HG02623 (cell line): Measurements from ENCODE around the gene ALDOC.

Experiments used
- ATAC-seq: cut with Tn5 transposase; IDR thresholded peaks from one replicate; pipeline ENCODE4 v1.9.1; 2021; ENCODE audit warnings: moderate library complexity; ENCODE audit not compliant: unreplicated experiment

Gene ALDOC

GRCh38 chr17:28553000-28553505 lies 23.6 kb downstream of the ALDOC start:
- ATAC-seq = no peak

DNA sequence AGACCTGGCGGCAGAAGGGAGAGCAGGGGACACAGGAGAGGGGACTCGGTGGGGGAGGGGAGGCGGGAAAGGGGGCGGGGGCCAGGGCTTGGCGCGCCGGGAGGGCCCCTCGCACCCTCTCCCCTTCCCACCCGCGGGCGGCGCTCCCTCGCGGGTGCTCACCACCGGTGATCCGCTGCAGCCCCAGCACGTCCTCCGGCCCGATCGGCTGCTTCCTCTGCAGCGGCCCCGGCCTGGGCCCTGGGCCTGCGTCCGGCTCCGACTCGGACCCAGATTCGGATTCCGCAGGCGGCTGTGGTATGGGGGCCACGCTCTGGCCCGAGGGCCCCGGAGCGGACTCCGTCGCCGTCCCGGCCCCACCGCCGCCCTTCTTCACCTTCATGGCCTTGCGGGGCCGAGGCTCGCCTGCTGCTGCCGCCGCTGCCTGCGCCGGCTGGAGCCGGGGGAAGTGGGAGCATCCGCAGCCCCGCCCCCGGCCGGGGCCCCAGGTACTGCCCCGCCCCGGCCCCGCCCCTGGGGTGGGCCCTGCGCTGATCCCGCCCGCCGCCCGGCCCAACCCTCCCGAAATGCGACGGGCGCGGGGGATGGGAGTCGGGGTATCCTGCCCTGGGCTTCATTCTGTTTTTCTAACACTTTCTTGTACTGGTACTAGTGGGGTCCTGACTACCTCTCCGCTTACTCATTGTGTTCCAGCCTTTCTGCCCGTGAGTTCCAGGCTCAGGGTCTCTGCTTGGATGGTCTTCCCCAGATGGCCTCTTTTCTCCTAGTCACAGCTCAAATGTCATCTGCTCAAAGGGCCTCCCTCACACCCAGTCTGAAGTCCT lies 24.3 kb downstream of the ALDOC start, which contains the start of gene UNC119:
TSS of gene UNC119 (minus strand) at position 449 of the 824 bp plus-strand sequence. CDS start at position 382, 67 bp downstream.
- peak; percentile 48 for ATAC-seq

DNA sequence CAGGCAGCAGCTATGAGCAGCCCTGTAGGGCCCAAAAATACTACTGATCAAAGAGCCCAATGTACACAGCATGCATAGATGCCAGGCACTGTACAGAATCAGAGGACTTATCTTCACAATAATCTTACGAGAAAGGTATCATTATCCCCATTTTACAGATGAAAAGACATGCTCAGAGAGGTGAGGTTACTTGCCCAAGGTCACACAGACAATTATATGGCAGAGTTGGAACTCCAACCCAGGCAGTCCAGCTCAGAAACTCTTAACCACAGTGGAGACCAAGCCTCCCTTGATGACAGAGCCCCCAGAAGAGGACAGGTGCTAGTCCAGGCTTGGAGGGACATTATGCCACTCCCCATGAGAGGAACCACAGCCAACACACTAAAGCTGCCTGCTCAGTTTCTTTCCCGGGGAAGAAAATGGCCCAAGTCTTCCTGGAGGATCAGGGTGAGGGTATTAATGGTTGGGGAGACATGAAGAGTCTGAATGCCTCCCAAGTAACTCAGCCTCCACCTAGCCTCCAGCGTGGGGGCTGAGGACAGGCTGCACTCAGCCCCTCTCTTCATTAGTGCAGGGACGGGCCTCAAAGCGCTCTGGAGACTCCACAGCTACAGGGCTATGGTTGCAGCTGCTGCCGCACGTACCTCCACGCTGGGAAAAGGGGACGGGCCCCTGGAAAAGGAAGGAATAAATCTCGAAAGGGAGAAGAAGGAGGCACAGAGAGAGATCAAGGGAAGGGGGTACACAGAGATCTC lies 25.1 kb downstream of the ALDOC start:
- no peak for ATAC-seq

DNA sequence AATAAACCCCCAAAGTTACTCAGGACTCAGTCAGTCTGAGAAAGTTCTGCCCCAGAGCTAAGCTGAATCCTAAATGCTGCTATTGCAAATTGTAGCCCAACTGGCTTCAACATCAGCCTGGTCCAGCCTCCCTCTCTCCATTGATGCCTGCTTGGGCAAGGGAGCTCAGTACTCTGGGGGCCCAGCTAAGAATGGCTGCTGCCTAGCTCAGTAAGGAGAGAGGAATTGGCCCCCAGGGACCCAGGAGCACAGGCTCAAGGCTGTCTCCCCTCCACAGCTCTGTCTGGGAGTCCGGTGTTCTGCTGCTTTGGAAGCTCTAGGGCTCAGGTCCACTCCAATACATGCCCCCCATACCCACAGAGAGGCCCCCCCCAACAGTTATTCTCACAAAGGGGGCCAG lies 25.8 kb downstream of the ALDOC start:
- ATAC-seq = no peak

DNA sequence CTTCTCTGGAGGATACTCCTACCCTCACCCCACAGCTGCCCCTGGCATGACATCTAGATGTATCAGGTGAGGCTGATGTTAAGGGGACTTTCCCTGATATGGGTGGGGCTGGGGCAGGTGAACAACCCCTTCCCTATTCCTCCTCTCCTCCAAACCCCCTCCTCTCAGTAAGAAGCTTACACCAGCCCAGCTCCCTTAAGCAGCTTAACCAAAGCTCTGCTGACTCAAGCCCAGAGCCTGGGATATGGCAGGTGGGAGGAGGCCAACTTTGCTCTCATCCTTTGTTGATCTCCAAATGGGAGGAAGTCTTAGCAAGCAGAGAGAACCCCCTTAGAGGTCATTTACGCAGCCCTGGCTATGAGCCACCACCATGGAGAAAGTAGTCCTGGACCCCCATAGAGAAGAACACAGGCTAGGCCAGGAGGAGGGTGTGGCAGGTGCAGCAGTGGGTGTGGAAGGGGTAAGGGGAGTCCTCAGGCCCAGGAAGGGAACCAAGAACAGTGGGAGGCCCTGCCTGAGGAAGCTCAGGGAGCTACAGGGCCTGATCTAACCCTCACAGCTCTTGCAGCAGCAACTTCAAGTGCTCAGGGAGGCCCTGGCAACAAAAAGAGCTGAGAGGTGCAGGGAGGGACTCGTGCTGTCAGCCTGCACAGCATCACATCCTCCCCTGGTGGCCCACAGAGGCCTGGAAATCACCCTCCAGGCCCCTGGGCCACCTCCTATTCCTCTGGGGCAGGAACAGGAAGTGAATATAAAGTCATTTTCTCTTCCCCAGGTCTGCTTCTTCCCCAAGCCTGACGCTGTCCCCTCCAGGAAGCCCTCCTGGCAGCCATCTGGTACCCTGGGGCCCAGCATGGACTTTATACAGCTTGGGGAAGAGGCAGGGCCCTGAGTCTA lies 27.2 kb downstream of the ALDOC start:
- peak; percentile 35 for ATAC-seq

DNA sequence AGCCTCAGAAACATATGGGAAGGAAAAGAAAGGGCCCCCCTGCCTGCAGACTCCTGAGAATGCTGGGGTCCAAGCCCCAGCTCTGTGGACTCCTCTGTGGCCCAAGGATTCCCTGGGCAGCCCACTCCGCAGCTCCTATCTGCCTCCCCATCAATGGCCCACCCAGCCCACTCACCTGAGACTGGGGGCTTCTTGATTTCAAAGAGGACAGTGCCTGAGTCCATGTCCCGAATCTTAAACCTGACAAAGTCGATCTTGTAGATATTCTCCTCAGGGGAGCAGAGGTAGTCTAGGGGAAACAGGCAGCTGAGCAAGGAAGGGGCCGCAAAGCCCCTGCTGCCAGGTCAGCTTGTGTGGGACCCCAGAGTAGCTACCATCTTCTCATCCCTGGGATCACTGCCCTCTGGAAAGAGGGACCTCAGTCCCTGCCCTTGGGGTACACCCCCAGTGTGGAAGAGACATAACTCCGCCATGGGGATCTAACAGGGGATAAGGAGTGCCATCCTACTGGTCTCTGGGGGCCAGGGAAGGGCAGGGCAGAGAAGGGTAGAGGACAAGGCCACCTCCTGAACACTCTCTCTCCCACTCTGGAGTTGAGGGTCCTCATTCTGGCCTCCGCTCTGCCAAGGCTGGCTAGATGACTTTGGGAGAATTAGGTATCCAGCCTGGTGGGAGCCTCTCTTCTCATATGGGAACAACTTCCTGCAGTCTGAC lies 28.1 kb downstream of the ALDOC start:
- ATAC-seq = no peak

DNA sequence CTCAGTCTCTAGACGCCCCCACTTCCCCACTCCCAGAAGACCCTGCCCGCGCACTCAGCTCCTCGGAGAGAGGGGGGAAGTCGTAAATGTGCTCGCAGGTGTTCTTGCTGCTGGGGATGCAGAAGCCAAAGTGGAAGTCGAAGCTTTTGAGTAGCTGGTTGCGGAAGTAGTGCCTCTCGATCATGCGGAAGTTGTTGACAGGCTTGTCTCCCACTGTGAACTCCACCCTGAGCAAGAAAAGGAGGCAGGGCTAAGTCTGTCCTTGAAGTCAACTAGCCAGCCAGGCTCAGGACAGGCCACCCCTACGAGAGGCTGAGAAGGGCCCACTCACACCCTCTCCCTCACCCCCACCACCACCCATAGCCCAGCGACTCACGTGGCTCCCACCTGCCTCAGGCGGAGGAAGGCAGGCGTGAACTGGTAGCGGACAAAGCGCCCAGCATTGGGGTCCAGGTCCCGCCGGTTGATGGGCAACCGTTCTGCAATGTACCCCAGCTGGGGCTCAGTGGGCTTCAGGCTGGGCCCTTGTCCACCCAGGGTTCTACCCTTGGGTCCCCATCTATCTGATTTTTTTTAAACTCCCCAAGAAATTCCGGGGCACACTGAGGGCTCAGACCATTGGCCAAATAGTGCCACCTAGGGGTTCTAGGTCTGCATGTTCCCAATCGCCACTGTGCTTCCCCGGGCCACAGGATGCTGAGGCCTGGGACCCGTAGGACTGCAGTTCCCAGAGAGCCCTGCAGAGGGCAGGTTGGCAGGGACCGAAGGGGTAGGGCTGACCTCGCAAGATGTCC lies 28.9 kb downstream of the ALDOC start:
- no peak for ATAC-seq

DNA sequence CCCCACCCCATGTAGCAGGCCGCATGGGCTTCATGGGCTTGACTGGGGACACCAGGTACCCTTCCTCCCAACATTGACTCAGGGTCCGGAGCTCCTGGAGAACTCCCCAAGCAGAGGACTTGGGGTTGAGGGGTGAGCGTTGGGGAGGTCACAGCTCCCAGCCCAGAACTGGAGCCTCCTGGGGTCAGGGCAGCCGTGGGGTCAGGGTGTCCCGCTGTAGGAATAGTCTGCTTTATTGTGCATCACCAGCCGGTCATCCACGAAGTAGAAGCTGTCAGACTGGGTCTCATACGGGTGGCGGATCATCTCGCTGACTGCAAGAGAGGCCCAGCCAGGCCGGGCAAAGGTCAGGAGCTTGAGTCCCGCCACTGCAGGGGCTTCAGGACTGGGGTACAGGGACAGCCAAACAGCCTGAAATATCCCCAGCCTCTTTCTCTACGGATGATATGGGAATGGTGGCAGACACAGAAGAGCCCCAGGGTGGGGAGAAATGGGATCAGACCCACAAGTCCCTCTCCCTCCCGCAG lies 29.5 kb downstream of the ALDOC start:
- ATAC-seq = no peak

DNA sequence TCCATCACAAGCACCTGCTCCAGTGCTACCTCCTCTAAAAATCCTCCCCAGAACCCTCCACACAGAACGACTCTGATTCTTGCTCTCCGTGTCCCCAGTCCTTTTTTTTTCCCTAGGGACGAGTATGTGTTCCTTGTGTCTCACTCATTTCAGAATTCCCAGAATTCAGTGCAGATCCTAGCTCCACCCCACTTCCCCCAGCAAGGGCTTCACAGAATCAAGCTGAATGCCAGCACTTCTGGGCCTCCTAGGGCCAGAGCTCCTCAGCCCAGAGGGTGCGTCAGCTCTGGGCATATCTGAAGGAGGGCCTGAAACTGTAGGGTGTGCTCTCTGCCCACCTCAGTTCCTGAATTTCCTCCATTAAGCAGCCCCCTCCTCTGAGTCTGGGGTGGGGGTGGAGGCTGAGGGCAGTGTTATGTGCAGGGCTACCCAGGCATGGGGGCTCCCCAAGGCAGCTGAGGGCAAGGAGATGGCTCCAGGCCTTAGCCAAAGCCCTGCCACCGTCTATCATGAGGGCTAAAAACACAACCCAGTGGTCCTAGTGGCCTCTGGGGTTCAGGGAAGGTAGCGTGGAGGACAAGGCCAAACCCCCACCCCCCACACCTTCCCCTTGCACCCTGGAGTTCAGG lies 30.8 kb downstream of the ALDOC start:
- ATAC-seq = no peak

DNA sequence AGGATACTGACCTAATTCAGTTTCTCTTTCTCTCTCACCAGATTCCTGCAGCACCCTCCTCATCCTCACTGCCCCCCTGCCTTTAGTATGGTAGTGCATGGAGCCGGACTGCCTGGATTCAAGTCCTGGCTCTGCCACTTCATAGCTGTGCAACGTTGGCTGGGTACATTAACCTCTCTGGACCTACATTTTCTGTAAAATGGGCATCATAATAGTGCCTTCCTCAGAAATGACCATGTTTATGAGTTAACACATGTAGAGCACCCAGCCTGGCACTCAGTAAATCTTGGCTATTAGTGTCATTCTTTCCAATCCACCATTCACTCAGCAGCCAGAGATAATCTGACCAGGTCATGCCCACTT lies 31.6 kb downstream of the ALDOC start:
- ATAC-seq = no peak

DNA sequence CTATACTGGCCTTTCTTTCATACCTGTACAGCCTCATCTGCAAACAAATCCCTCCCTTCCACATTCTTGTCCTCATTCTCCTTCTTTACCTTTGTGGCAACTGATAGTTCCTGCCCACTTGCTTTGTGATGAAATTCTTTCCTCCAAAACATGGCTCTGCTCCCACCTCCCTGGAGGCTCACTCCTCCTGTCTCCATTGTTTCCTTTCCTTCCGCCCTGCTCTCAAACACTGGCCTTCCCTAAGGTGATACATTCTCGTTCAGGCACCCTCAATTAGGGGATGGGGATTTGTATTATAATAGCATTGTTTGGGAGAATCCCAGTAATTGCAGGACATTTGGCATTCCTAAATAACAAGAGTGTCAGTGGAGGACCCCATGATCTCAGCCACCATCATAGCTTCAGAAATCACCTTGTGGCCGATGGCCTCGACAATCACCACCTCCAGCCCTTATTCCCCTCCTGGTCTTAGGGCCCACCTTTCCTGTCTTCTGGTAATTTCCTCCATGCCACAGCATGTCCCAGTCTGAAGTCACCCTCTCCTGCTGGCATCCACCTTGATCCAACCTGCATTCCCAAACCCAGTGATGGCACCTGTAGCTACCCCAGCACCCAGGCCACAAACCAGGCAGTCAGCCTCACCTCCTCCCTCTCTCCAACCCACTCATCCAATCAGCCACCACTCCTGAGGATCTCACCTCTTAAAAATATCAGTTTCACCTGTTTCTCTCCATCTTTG lies 32.1 kb downstream of the ALDOC start:
- ATAC-seq = no peak

- no peak for ATAC-seq
Observed at GRCh38 chr17:28541439-28541838, 35.3 kb downstream of the ALDOC start.

GRCh38 chr17:28540231-28540630 lies 36.5 kb downstream of the ALDOC start:
- no peak for ATAC-seq

- ATAC-seq = no peak
Observed at GRCh38 chr17:28538296-28538895, 38.3 kb downstream of the ALDOC start.

GRCh38 chr17:28537219-28537610 lies 39.5 kb downstream of the ALDOC start:
- ATAC-seq = no peak

DNA sequence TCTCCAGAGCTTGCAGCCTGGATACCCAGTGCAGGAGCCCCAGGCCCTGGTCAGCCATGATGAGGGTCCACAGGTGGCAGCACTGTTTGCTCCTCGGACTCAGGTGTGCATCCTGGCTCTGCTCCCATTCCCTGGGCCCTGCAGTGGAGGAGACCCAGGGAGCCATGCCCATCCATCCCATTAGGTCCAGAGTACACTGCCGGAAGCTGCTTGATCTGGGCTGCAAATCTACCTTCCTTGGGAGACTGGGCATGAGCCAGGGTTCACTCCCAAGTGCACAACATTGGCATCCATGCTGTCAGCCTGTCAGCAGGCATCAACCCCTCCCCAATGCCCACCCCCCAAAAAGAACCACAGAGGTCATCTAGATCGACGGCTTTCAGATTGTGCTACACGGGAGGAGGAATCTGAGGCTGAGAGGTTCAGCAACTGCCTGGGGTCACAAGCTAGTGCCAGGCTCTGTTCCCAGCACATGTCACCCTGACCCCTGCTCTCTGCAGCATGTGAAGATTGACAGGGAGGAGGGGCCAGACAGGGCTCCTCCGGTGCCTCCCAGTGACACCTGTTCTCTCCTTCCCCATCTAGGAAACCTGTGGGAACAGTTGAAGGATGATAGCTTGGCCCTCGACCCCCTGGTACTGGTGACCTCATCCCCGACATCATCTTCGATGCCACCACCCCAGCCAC lies 40.0 kb downstream of the ALDOC start:
- no peak for ATAC-seq

DNA sequence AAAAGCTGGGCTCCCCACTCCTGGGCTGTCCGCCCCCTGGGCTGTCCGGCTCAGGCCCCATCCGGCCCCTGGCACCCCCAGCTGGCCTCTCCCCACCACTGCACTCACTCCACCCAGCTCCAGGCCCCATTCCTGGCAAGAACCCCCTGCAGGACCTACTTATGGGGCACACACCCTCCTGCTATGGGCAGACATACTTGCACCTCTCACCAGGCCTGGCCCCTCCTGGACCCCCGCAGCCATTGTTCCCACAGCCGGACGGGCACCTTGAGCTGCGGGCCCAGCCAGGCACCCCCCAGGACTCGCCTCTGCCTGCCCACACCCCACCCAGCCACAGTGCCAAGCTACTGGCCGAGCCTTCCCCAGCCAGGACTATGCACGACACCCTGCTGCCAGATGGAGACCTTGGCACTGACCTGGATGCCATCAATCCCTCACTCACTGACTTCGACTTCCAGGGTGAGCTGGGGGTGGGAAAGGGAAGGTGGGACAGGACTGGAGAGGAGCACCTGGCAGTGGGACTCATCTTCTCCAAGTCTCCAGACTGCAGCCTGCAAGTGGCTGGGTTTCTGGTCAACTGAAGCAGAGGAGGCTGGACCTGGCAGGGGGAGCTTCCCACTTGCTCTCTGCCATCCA lies 41.8 kb downstream of the ALDOC start:
- no peak for ATAC-seq
